GM21360 (cell line): ENCODE measurements around the gene LCN15.
"Not testable (repeated sequence)": the region's sequence is repeated elsewhere in the genome, so short reads cannot be mapped to it uniquely, and the experiment has no call there.

ENCODE experiments used
- ATAC-seq: cut with Tn5 transposase; IDR thresholded peaks from one replicate; pipeline ENCODE4 v1.9.1; 2021; ENCODE audit warnings: mild to moderate bottlenecking, moderate library complexity; ENCODE audit not compliant: unreplicated experiment

The LCN15 gene

DNA sequence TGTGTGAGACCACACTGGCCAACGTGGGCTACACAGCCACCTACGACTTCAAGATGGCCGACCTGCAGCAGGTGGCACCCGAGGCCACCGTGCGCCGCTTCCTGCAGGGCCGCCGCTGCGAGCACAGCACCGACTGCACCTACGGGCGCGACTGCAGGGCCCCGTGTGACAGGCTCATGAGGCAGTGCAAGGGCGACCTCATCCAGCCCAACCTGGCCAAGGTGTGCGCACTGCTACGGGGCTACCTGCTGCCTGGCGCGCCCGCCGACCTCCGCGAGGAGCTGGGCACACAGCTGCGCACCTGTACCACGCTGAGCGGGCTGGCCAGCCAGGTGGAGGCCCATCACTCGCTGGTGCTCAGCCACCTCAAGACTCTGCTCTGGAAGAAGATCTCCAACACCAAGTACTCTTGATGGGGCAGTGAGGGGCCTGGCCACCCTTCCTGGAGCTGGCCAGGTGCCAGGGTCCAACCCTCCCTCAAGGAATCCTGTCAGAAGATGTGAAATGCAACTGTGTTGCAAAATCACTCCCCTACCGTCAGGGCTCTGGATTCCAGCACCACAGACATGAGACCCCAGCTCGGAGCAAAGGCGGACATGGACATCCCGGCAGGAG, 40.8 kb downstream of the LCN15 start:
- no peak for ATAC-seq

DNA sequence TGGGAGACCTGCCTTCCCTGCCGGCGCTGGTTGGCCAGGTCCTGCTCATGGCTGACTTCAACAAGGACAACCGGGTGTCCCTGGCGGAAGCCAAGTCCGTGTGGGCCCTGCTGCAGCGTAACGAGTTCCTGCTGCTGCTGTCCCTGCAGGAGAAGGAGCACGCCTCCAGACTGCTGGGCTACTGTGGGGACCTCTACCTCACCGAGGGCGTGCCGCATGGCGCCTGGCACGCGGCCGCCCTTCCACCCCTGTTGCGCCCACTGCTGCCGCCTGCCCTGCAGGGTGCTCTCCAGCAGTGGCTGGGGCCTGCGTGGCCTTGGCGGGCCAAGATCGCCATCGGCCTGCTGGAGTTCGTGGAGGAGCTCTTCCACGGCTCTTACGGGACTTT, 41.4 kb downstream of the LCN15 start:
- ATAC-seq, result no peak

DNA sequence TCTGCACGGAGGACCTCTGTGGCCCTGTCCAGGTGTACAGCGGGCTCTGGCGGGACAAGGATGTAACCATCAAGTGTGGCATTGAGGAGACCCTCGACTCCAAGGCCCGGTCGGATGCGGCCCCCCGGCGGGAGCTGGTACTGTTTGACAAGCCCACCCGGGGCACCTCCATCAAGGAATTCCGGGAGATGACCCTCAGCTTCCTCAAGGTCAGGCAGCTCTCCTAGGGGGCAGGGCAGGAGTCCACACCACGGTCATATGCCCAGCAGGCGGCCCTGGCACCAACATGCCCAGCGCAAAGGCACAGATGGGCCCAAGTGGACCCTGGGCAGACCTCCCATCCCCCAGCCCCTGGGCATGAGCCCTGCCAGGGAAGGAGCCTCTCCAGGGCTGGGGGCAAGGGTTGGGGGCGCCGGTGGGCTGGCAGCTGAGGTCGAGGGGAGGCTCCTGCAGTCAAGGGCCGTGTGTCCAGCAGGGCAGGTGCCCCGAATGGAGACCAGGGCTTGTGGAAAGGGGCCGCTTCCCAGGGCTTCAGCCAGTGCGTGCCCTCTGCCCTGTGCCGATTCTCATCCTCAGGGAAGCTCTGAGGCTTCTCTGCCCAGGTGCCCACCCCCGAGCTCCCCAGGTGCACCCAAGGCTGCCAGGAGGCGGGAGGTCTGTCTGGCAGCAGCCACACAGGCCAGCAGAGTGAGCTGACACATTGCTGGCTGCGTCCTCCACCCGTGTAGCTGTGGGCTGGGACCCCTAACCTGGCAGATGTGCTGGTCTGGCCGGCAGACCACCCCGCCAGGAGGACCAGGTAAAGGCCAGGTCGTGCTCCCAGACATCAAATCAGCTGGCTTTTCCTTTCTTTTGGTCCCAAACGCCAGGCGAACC, 42.0 kb downstream of the LCN15 start:
- no peak for ATAC-seq

DNA sequence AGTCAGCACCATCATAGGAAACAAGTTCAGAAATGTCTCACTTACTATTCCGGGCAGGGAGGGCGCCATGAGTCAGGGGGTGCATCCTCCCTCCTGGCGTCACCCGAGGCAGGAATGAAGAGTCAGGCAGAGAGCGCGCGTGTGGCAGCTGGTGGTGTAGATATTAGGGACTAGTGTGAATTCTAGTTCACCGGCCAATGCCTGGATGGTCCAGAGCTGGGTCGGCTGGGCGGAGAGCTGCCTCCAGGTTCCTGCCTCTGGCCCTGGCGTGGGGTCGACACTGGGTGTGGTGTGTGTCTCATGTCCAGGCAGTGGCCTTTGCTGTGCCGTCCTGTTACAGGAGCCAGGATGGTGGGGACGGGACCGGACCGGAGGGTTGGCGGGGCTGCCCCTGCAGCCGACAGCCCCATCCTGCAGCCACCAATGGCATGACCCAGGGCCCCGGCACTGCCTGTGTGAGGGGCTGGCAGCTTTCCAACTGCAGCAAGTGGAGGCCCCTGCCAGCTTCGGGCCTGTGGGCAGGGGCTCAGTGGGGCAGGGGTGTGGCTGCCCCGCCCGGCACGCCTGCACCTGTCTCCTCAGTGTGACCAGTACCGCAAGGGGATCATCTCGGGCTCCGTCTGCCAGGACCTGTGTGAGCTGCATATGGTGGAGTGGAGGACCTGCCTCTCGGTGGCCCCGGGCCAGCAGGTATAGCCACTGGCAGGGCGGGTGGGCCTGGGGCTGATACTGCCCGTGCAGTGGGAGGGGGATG, 42.8 kb downstream of the LCN15 start:
- no peak for ATAC-seq

- ATAC-seq, result no peak
These were observed 43.4 kb downstream of the LCN15 start for GRCh38 chr9:136720898-136721338.

GRCh38 chr9:136720251-136720897, 43.9 kb downstream of the LCN15 start:
- no peak for ATAC-seq

DNA sequence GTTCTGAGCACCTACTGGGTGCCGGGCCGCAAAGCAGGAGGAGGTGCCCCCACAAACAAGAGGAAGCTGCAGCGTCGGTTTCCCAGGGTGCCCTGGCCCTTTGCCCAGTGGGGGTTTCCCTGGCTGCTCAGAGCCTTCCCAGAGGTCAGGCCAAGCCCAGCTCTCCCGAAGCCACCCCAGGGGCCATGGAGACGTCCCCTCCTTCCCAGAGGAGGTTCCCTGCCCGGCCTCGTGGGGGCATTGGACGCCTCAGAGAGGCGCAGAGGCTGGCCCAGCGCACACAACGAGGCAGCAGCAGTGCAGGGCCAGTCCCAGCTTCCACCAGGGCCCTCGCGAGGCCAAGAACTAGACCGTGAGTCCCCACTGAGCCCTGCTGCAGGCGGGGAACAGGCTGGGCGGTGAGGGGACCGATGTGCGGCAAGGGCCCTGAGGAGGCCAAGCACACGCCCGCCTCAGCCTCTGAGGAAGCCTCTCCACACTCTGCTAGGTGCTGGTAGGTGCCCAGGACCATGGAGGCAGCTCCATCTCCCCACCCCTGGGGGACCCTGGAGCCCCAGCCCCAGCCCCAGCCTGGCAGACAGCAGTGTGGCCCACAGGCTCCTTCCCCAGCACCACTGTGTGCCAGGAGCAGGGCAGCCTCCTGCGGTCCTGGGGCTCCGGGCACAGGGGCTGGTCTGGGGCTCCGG, 45.0 kb downstream of the LCN15 start:
- no peak for ATAC-seq

DNA sequence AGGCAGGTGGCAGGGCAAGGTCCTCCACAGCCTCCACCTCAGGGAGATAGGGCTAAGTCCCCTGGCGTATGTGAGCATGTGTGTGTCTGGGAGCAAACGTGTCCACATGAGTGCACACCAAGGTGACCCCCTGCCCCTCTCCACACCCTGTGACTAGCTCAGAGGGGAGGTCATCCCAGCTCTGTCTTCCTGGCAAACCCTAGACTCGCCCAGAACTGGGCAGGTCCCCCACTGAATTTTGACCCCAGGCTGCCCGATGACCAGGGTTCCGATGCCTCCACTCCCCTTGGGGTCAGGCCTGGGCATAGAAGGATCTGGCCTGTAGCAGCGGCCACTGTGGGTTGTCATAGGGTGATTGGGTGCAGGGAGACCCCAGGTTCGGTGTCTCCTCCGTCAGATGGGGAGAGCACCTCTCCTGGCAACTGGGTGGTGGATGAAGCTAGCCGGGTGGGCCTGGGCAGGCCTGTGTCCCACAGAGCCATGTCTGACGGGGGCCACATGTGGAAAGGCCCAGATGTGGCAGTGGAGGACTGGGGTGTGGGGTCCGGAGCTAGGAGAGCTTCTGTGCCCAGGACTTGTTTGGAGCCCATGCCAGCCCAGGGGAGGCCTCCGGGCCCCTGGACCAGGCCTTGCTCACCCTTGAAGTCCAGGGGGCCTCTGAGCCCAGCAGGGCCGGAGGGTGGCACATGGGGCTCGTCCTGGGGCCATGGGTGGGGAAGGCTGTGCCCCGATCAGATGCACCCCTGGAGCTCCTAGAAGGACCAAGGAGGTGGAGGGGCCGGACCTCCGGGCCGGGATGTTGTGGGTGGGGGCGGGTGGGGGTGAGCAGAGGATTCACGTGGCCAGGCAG, 45.7 kb downstream of the LCN15 start:
- no peak for ATAC-seq

DNA sequence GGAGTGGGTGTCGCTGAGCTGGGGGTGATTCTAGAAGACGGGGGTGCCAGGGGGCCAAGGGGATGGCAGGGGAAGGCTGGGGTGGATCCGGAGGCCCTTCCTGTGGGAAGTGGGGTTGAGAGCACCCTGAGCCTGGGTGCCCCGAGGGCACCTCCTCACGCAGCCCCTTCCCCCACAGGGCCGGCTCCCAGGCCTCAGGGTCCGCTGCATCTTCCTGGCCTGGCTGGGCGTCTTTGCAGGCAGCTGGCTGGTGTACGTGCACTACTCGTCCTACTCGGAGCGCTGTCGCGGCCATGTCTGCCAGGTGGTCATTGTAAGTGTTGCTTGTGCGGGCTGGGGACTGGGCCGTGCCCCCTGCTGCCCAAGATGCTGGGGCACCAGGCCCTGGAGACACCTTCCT, 46.9 kb downstream of the LCN15 start:
- ATAC-seq, result no peak

GRCh38 chr9:136714893-136715274, 49.4 kb downstream of the LCN15 start:
- ATAC-seq, result no peak

- ATAC-seq, result no peak
These were observed 50.0 kb downstream of the LCN15 start for GRCh38 chr9:136714096-136714892.

DNA sequence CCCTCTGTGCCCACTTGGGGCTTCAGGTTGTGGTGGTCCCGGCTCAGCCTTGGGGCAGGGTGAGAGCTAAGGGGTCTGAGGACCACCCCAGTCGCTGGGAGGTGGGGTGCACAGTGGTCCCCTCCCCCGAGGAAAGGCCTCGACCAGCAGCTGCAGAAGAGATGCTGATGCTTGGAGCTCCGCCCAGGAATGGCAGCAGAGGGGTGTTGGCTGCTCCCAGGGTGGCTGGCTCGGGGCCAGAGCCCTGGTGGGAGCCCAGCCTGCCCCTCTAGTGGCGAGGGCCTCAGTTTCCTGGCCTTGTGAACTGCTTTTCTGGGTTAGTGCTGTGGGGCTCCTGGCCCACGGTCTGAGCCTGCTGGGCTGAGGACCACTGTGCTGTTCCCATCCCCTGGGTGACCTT, 50.8 kb downstream of the LCN15 start:
- ATAC-seq, result no peak

- ATAC-seq, result no peak
These were observed 51.4 kb downstream of the LCN15 start for GRCh38 chr9:136712690-136713544.

DNA sequence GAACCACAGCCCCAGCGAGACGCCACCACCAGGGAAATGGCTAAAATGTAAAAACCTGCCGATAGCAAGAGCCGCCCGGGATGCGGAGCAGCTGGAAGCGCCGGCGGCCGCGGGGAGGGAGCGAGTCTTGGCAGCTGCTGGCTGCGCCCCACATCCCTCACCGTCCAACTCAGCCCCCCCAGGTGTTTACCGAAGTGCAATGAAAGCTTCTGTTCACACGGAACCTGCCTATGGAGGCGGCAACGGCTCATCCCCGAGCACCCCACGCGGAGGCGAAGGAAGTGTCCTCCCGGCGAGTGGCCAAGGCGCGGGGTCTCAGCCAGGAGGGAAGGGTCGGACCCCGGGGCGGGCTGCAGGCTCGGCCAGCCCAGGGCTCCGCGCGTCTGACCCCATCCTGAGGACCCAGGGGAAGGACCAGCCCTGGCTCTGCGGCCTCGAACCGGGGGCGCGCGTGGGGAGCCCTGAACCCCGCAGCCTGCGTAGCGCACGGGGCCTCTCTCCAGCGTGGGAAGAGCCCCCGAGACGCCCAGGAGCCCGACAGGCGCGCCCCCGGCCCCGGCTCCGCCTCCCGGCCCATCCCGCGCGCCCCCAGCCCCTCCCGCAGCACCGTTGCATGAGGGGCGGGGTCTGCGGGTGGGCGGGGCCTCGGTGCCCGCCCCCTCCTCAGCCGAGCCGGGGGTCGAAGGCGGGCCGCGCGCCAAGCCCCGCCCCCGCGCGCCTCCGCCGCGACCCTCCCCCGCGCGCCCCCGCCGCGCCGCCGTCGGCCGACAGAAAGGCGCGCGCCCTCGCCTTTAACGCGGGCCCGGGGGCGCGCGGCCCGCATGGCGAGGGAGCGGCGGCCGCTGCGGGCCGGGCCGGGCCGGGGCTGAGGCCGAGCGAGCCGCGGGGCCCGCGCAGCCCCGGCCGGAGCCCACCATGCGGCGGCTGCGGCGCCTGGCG, 52.3 kb downstream of the LCN15 start, which contains the start of gene DIPK1B:
TSS of gene DIPK1B (plus strand) at position 822 of the 939 bp plus-strand sequence. CDS start at position 916, 94 bp downstream.
- no peak for ATAC-seq

DNA sequence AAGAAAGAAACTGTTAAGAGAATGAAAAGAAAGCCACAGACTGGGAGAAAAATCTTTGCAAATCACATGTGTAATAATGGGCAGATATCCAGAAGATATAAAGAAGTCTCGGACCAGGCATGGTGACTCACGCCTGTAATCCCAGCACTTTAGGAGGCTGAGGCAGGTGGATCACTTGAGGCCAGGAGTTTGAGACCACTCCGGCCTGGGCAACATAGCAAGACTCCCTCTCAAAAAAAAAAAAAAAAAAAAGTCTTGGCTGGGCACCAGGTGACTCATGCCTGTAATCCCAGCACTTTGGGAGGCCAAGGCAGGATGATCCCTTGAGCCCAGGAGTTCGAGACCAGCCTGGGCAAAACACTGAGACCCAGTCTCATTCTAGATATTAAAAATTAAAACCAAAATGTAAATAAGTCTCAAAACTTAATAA, 53.1 kb downstream of the LCN15 start:
- not testable (repeated sequence) for ATAC-seq

DNA sequence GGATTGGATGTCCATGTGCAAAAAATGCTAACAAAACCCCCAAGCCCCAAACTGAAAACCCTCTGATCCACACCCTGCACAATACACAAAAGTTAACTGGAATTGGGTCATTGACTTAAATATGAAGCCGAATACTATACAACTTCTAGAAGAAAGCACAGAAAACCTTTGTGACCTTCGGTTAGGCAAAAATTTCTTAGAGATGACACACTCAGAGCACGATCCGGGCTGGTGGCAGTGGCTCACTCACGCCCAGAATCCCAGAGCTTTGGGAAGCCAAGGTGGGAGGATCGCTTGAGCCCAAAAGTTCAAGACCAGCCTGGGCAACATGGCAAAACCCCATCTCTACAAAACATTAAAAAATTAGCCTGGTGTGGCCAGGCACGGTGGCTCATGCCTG, 53.8 kb downstream of the LCN15 start:
- ATAC-seq, result no peak
